T-cell (primary cell): ENCODE results near the gene LRRFIP1. TPM values are rescaled to one million over a fixed set of nuclear protein-coding genes. Genes with fewer than 3 reads are reported as not detected.

Experiments
- ATAC-seq, 4 experiments: fragments of 200-7000 bp in 3 of 4; fragments of 150-1000 bp in 1 of 4; cut with Tn5 transposase; replicated peaks in 1 of 4; 1 replicate in 3 of 4; 2 replicates in 1 of 4; pipeline ENCODE4 v1.10.0; 2021; ENCODE audit warnings: moderate library complexity in 3 of 4, mild to moderate bottlenecking in 2 of 4, moderate number of reproducible peaks in 1 of 4
- CTCF ChIA-PET, 2 donors: fragments of 300-600 bp; sonication (Branson Sonifier 250); formaldehyde crosslinking; loops; one replicate each; lab custom pipeline; 2022; ENCODE audit warnings: antibody characterized with exemption in 2 of 2; lab: Charles Lee
- POLR2A ChIA-PET, 2 donors: fragments of 300-600 bp; sonication (Branson Sonifier 250); formaldehyde crosslinking; loops; one replicate each; lab custom pipeline; 2022; ENCODE audit warnings: antibody characterized with exemption in 2 of 2; lab: Charles Lee
- DNase-seq, 35 experiments: peaks; one replicate each; pipeline versions ENCODE4 v3.0.0 to v3.0.0-alpha.2; 2013 to 2023
- H3K27ac ChIP-seq: one replicate; pipeline ENCODE4 v1.5.1; 2013; ENCODE audit warnings: low read length
- H3K27me3 ChIP-seq, 2 experiments: replicated peaks in 1 of 2; 1 replicate in 1 of 2; 2 replicates in 1 of 2; pipeline versions ENCODE4 v1.6.1 to v1.7.0; 2013; ENCODE audit warnings: low read length in 1 of 2, mixed read lengths in 1 of 2; ENCODE audit not compliant: control insufficient read depth in 2 of 2, insufficient read depth in 2 of 2; ENCODE audit errors: extremely low read depth in 1 of 2
- H3K36me3 ChIP-seq, 2 donors: 1 replicate in 1 of 2; 2 replicates in 1 of 2; pipeline versions ENCODE4 v1.6.1 to v1.7.0; 2013; ENCODE audit warnings: low read length in 1 of 2; ENCODE audit not compliant: control insufficient read depth in 2 of 2, insufficient read depth in 1 of 2; ENCODE audit errors: extremely low read depth in 1 of 2
- H3K4me1 ChIP-seq, 2 experiments: 1 replicate in 1 of 2; 2 replicates in 1 of 2; pipeline versions ENCODE4 v1.6.1 to v1.7.0; 2013; ENCODE audit warnings: low read length in 2 of 2, mixed read lengths in 1 of 2; ENCODE audit not compliant: insufficient read depth in 2 of 2, control insufficient read depth in 1 of 2; ENCODE audit errors: extremely low read depth in 1 of 2
- H3K4me3 ChIP-seq, 2 donors: 1 replicate in 1 of 2; 2 replicates in 1 of 2; pipeline versions ENCODE4 v1.5.1 to v1.7.0; 2013; ENCODE audit warnings: mild to moderate bottlenecking in 2 of 2, low read length in 1 of 2, moderate library complexity in 1 of 2; ENCODE audit not compliant: control insufficient read depth in 1 of 2; ENCODE audit errors: extremely low read depth in 1 of 2
- H3K9me3 ChIP-seq: 2 replicates; pipeline ENCODE4 v1.7.0; 2013
- H3K27ac Mint-ChIP-seq, 2 donors: one replicate each; pipeline ENCODE4 v1.8.0; 2020 to 2021; ENCODE audit warnings: mild to moderate bottlenecking in 2 of 2, mixed read lengths in 2 of 2
- H3K27me3 Mint-ChIP-seq, 2 donors: one replicate each; pipeline ENCODE4 v1.8.0; 2021 to 2022; ENCODE audit warnings: mixed read lengths in 2 of 2
- H3K36me3 Mint-ChIP-seq: one replicate; pipeline ENCODE4 v1.8.0; 2021; ENCODE audit warnings: mixed read lengths
- H3K4me1 Mint-ChIP-seq, 3 donors: one replicate each; pipeline ENCODE4 v1.8.0; 2020 to 2022; ENCODE audit warnings: mixed read lengths in 3 of 3, mild to moderate bottlenecking in 1 of 3
- H3K4me3 Mint-ChIP-seq, 3 donors: one replicate each; pipeline ENCODE4 v1.8.0; 2020 to 2022; ENCODE audit warnings: mild to moderate bottlenecking in 3 of 3, mixed read lengths in 3 of 3, moderate library complexity in 3 of 3
- H3K9me3 Mint-ChIP-seq, 3 donors: one replicate each; pipeline ENCODE4 v1.8.0; 2020 to 2022; ENCODE audit warnings: mixed read lengths in 3 of 3
- WGBS: methylation state at CpG from one replicate; pipeline ENCODE4 v1.1.5; 2013; ENCODE audit warnings: missing lambda C conversion rate; ENCODE audit not compliant: insufficient coverage; 5-methylcytosine and 5-hydroxymethylcytosine counted together
- total RNA-seq, 35 experiments: library from RNA in 6 of 35; stranded (reverse) in 6 of 35; fragments of 120-200 nt in 1 of 35; gene quantifications; one replicate each; pipeline versions ENCODE4 v1.2.1 to v1.2.4 and lab custom pipeline; 2013 to 2026

The LRRFIP1 gene
- total RNA-seq, 5 donors from 2014 or later (not counting 1 experiment from before 2014, with no cell fraction given): 105 to 170 (median 128) TPM

- ChIA-PET CTCF (interaction anchor here (0.6 kb wide), 3 partner anchors 34 to 271 kb away, joined by 3 to 8 read pairs (median 7); no protein-coding TSS in a partner anchor), POLR2A (no interaction called here)
- peaks cover 0 to 68% of the 10 kb centered on the region in 2 donors for H3K36me3 ChIP-seq
- Mint-ChIP-seq H3K36me3 (peaks cover 50% of the 10 kb centered on the region), H3K4me1 (peaks cover 0 to 6% (median 0%) of the 10 kb centered on the region in 3 donors), H3K9me3 (no peaks in the 10 kb centered on the region), H3K27ac (no peak overlapping the region), H3K4me3 (no peak overlapping the region), H3K27me3 (no peaks in the 10 kb centered on the region)
- H3K9me3 ChIP-seq: no peaks in the 10 kb centered on the region
- no peak for ATAC-seq
- no peak overlapping the region for H3K27ac ChIP-seq
- 97% methylated on average over 8 of the region's 8 CpGs for WGBS
- no peak overlapping the region for H3K4me3 ChIP-seq
- no peaks in the 10 kb centered on the region for H3K4me1 ChIP-seq
- DNase-seq: no peak
- no peaks in the 10 kb centered on the region for H3K27me3 ChIP-seq
These were observed 138.5 kb downstream of the LRRFIP1 start for GRCh38 chr2:237765875-237766274.

- ChIA-PET POLR2A (no interaction called here), CTCF (no interaction called here)
- H3K4me3 Mint-ChIP-seq: no peak overlapping the region
- no CpG with 5 or more reads among the region's 2 CpGs for WGBS
- no peaks in the 10 kb centered on the region for H3K27me3 ChIP-seq
- H3K27ac ChIP-seq: no peak overlapping the region
- H3K36me3 ChIP-seq: peaks cover 0 to 68% of the 10 kb centered on the region in 2 donors
- H3K27ac Mint-ChIP-seq: no peak overlapping the region
- peaks cover 51% of the 10 kb centered on the region for H3K36me3 Mint-ChIP-seq
- ATAC-seq (no peak), DNase-seq (no peak)
- H3K4me1 ChIP-seq: no peaks in the 10 kb centered on the region
- peaks cover 0 to 6% (median 0%) of the 10 kb centered on the region in 3 donors for H3K4me1 Mint-ChIP-seq
- H3K9me3 Mint-ChIP-seq: no peaks in the 10 kb centered on the region
- no peaks in the 10 kb centered on the region for H3K27me3 Mint-ChIP-seq
- no peak overlapping the region for H3K4me3 ChIP-seq
- H3K9me3 ChIP-seq: no peaks in the 10 kb centered on the region
These were observed 139.0 kb downstream of the LRRFIP1 start for GRCh38 chr2:237766340-237766739.

DNA sequence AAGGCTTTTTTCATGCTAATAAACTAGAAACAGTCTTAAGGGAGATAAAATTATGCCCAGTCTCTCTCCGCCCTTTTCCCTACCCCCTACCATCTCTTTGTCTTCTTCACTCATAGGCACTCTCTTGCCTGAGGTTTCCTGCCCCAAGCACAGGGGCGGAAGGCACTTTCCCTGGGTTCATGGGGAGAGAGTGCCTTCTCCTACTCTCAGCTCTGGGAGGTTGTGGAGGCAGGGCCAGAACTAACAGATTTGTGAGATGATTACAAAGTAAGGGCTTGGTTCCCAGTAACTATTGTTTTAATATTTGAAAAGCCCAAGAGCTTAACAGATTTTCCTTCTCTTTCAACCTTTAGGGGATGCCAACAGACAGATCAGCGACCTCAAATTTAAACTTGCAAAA lies 145.1 kb downstream of the LRRFIP1 start:
- Histone ChIP-seq H3K9me3 (no peaks in the 10 kb centered on the region), H3K4me3 (no peak overlapping the region), H3K27me3 (no peaks in the 10 kb centered on the region), H3K36me3 (peaks cover 6 to 84% of the 10 kb centered on the region in 2 donors), H3K27ac (no peak overlapping the region), H3K4me1 (no peaks in the 10 kb centered on the region)
- DNase-seq (no peak), ATAC-seq (no peak)
- H3K27me3 Mint-ChIP-seq: no peaks in the 10 kb centered on the region
- CTCF ChIA-PET: no interaction called here
- H3K9me3 Mint-ChIP-seq: no peaks in the 10 kb centered on the region
- WGBS: 100% methylated on average over 1 of the region's 3 CpGs
- H3K27ac Mint-ChIP-seq: no peak overlapping the region
- POLR2A ChIA-PET: no interaction called here
- H3K4me3 Mint-ChIP-seq: no peak overlapping the region
- H3K4me1 Mint-ChIP-seq: peaks cover 0 to 5% (median 0%) of the 10 kb centered on the region in 3 donors
- H3K36me3 Mint-ChIP-seq: peaks cover 55% of the 10 kb centered on the region

- no peaks in the 10 kb centered on the region for H3K27me3 Mint-ChIP-seq
- no peak for DNase-seq
- Histone ChIP-seq H3K4me3 (no peak overlapping the region), H3K27ac (no peak overlapping the region), H3K27me3 (no peaks in the 10 kb centered on the region), H3K36me3 (peaks cover 6 to 83% of the 10 kb centered on the region in 2 donors), H3K4me1 (no peaks in the 10 kb centered on the region), H3K9me3 (no peaks in the 10 kb centered on the region)
- ChIA-PET POLR2A (no interaction called here), CTCF (no interaction called here)
- WGBS: 95% methylated on average over 13 of the region's 15 CpGs
- H3K4me1 Mint-ChIP-seq: peaks cover 0 to 5% (median 0%) of the 10 kb centered on the region in 3 donors
- no peaks in the 10 kb centered on the region for H3K9me3 Mint-ChIP-seq
- H3K36me3 Mint-ChIP-seq: peaks cover 68% of the 10 kb centered on the region
- H3K27ac Mint-ChIP-seq: no peak overlapping the region
- no peak overlapping the region for H3K4me3 Mint-ChIP-seq
- ATAC-seq: no peak
These were observed 146.4 kb downstream of the LRRFIP1 start for GRCh38 chr2:237773826-237774225.

DNA sequence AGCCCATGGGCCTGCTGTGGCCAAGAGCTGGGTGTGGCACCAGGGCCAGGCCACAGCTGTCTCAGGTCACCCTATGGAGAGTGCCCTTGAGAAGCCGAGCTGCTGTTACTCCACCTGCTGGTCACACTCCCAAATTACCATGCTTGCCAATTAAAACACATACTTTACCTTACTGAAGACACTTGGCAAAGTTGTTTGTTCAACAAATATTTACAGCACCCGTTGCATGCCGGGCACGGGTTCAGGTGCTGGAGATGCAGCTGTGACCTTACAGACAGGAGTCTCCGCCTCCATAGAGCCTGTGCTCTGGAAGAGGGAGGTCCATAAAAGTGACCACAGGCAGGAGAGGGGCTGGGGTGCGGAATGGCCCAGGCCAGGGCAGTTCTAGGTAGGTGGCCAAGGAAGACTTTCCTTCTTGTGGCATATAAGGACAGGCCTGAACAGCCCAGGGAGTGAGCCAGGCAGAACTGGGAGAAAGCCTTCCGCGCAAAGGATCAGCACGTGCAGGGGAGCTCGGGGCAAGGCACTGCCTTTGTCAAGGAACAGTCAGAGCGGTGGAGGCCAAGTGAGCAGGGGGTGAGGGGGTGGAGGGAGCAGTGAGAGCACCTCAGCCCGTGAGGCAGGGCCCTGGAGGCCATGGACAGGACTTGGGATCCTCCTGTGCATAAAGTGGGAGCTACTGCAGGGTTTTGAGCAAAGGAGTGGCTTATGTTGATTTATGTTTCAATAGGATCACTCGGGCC lies 147.6 kb downstream of the LRRFIP1 start:
- no peaks in the 10 kb centered on the region for H3K9me3 Mint-ChIP-seq
- Histone ChIP-seq H3K27ac (no peak overlapping the region), H3K27me3 (no peaks in the 10 kb centered on the region), H3K36me3 (peaks cover 6 to 84% of the 10 kb centered on the region in 2 donors), H3K9me3 (no peaks in the 10 kb centered on the region), H3K4me3 (no peak overlapping the region), H3K4me1 (no peaks in the 10 kb centered on the region)
- H3K4me1 Mint-ChIP-seq: peaks cover 0 to 5% (median 0%) of the 10 kb centered on the region in 3 donors
- CTCF ChIA-PET: interaction anchor here in 1 of 2 donors (0.6 kb wide), 1 partner anchor 262 kb away, joined by 7 read pairs; no protein-coding TSS in a partner anchor
- peak overlapping the region in 1 of 2 donors; percentile 68 for H3K27ac Mint-ChIP-seq
- no peak overlapping the region for H3K4me3 Mint-ChIP-seq
- 94% methylated on average over 12 of the region's 13 CpGs for WGBS
- H3K27me3 Mint-ChIP-seq: no peaks in the 10 kb centered on the region
- DNase-seq (peak in 23 of 35 experiments; percentile 8 to 59 (median 17)), ATAC-seq (peak; percentile 45 to 59 (median 52))
- POLR2A ChIA-PET: no interaction called here
- peaks cover 68% of the 10 kb centered on the region for H3K36me3 Mint-ChIP-seq

GRCh38 chr2:237779521-237779920 lies 152.1 kb downstream of the LRRFIP1 start:
- H3K9me3 ChIP-seq: no peaks in the 10 kb centered on the region

More at GRCh38 chr2:237779521-237779920, 152.1 kb downstream of the LRRFIP1 start:
- Mint-ChIP-seq H3K27me3 (no peaks in the 10 kb centered on the region), H3K9me3 (peaks cover 0 to 7% (median 2%) of the 10 kb centered on the region in 3 donors), H3K36me3 (peaks cover 81% of the 10 kb centered on the region), H3K27ac (no peak overlapping the region), H3K4me3 (no peak overlapping the region), H3K4me1 (peaks cover 0 to 5% (median 0%) of the 10 kb centered on the region in 3 donors)
- ChIA-PET CTCF (interaction anchor here in 1 of 2 donors (0.6 kb wide), 2 partner anchors 414 to 488 kb away, joined by 3 to 4 read pairs; no protein-coding TSS in a partner anchor), POLR2A (interaction anchor here in 1 of 2 donors (0.6 kb wide), 1 partner anchor 30 kb away, joined by 7 read pairs; no protein-coding TSS in a partner anchor)
- Histone ChIP-seq H3K4me3 (no peak overlapping the region), H3K27ac (no peak overlapping the region), H3K4me1 (no peaks in the 10 kb centered on the region), H3K36me3 (peaks cover 12 to 68% of the 10 kb centered on the region in 2 donors), H3K27me3 (no peaks in the 10 kb centered on the region)
- WGBS: 97% methylated on average over 10 of the region's 14 CpGs
- DNase-seq (no peak), ATAC-seq (no peak)
